ENCODE results near the gene RALGAPB. TPM values are rescaled to one million over a fixed set of nuclear protein-coding genes. Genes with fewer than 3 reads are reported as not detected.

The RALGAPB gene
- polyA plus RNA-seq, 2 of the 4 experiments (the other 2 are of a cell fraction), result 15.1 to 35.9 TPM

DNA sequence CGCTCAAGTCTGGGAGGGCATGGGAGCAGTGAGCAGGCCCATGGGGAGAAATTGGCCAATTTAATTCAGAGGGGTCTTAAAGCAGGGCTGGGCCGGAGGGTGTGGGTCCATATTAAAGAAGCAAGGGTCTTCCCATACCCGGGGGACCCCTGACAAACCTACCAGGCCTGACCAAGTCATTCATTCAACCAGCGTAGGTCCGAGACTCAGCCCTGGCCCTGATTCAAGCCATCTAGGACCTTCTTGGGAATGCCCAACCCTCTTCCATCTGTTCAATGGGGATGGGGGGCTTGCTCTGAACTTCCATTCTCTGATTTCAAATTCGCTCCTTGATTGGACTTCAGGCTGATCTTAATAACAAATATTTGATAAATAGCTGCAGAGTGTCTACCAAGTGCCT lies 115.7 kb downstream of the RALGAPB start:
- WGBS (ENCODE audit: missing lambda C conversion rate), result 63% methylated on average over 6 of the region's 6 CpGs
- ChIA-PET POLR2A (no interaction called here), CTCF (no interaction called here)

GRCh38 chr20:38589351-38589750 lies 116.7 kb downstream of the RALGAPB start:
- Histone ChIP-seq H3K27ac (no peak overlapping the region), H3K4me2 (no peak overlapping the region), H3K4me1 (peaks cover 14% of the 10 kb centered on the region; the same call in 2 of the 3 replicates), H3K4me3 (no peak overlapping the region), H3K9me3 (no peaks in the 10 kb centered on the region)
- FAIRE-seq, result no peak
- WGBS (ENCODE audit: missing lambda C conversion rate), result 75% methylated on average over 4 of the region's 4 CpGs
- TF ChIP-seq TP53 (CRISPR knock-in tag; IDR thresholded peaks at IDR 0.05) (no peak), ZSCAN20 (CRISPR knock-in tag; IDR thresholded peaks at IDR 0.05) (no peak), RFX5 (IDR thresholded peaks at IDR 0.05) (no peak), RCOR1 (IDR thresholded peaks at IDR 0.05; ENCODE audit: low read depth, low read length) (no peak), BHLHE40 (IDR thresholded peaks at IDR 0.05; ENCODE audit: low read depth, low read length) (no peak), KDM1A (IDR thresholded peaks at IDR 0.05; ENCODE audit: low read depth) (no peak), CEBPB (IDR thresholded peaks at IDR 0.05) (no peak), ZNF302 (CRISPR knock-in tag; IDR thresholded peaks at IDR 0.05) (no peak), NFE2L2 (conservative IDR thresholded peaks at IDR 0.05; ENCODE audit: low read length) (no peak), ZC3H11A (IDR thresholded peaks at IDR 0.05) (no peak), EHMT2 (IDR thresholded peaks at IDR 0.05; ENCODE audit: low read depth) (no peak), JUNB (IDR thresholded peaks at IDR 0.05) (no peak), GATA3 (IDR thresholded peaks at IDR 0.05; ENCODE audit: borderline replicate concordance) (no peak)
- TF ChIP-seq, protein P1, sequence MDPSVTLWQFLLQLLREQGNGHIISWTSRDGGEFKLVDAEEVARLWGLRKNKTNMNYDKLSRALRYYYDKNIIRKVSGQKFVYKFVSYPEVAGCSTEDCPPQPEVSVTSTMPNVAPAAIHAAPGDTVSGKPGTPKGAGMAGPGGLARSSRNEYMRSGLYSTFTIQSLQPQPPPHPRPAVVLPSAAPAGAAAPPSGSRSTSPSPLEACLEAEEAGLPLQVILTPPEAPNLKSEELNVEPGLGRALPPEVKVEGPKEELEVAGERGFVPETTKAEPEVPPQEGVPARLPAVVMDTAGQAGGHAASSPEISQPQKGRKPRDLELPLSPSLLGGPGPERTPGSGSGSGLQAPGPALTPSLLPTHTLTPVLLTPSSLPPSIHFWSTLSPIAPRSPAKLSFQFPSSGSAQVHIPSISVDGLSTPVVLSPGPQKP (IDR thresholded peaks at IDR 0.05; ENCODE audit: low read depth, low read length), result no peak
- TF ChIP-seq, protein P2, sequence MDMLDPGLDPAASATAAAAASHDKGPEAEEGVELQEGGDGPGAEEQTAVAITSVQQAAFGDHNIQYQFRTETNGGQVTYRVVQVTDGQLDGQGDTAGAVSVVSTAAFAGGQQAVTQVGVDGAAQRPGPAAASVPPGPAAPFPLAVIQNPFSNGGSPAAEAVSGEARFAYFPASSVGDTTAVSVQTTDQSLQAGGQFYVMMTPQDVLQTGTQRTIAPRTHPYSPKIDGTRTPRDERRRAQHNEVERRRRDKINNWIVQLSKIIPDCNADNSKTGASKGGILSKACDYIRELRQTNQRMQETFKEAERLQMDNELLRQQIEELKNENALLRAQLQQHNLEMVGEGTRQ (IDR thresholded peaks at IDR 0.05), result no peak
- no peak for DNase-seq (ENCODE audit: low read depth in 1 of 2, low spot score in 1 of 2)
- ChIA-PET CTCF (no interaction called here), POLR2A (no interaction called here)
- no peak for ATAC-seq

More for the DNA sequence above, 115.7 kb downstream of the RALGAPB start:
- H3K4me3 ChIP-seq, result no peak overlapping the region
- H3K4me2 ChIP-seq, result no peak overlapping the region
- ATAC-seq (no peak), DNase-seq (ENCODE audit: low read depth in 1 of 2, low spot score in 1 of 2) (no peak), FAIRE-seq (no peak)
- no peak for TF ChIP-seq NFE2L2 (conservative IDR thresholded peaks at IDR 0.05; ENCODE audit: low read length)
- no peaks in the 10 kb centered on the region for H3K9me3 ChIP-seq
- H3K27ac ChIP-seq, result no peak overlapping the region
- H3K4me1 ChIP-seq, result peaks cover 14% of the 10 kb centered on the region; the same call in 2 of the 3 replicates

DNA sequence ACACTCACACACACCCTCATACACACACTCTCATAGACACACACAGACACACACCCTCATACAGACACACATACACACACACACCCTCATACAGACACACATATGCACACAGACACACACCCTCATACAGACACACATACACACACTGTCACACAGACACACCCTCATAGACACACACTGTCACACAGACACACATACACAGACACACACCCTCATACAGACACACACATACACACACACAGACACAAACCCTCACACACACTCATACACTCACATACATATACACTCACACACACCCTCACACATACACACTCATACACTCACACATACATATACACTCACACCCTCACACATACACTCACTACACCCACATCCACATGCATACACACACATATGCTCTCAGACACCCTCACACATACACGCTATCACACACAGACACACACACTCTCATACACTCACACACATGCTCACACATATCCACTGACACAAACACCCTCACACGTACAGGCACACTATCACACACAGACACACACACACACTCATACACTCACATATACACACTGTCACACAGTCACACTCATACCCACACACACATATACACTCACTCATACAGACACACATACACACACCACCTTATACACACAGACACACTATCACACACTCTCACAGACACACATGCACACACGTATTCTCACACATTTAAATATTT lies 117.5 kb downstream of the RALGAPB start:
- no peak for DNase-seq (ENCODE audit: low read depth in 1 of 2, low spot score in 1 of 2)
- 85% methylated on average over 3 of the region's 3 CpGs for WGBS (ENCODE audit: missing lambda C conversion rate)
- Histone ChIP-seq H3K9me3 (no peaks in the 10 kb centered on the region), H3K4me1 (peaks cover 14% of the 10 kb centered on the region; the same call in 2 of the 3 replicates), H3K4me2 (no peak overlapping the region), H3K27ac (no peak overlapping the region), H3K4me3 (no peak overlapping the region)
- ChIA-PET POLR2A (no interaction called here), CTCF (interaction anchor here (0.6 to 2.0 kb wide), 2 partner anchors 21 to 43 kb away, joined by 4 to 7 read pairs; no protein-coding TSS in a partner anchor)
- FAIRE-seq, result no peak
- TF ChIP-seq MYC (IDR thresholded peaks at IDR 0.05; ENCODE audit: borderline replicate concordance, low read length) (no peak), FOSL2 (IDR thresholded peaks at IDR 0.05) (no peak), FOSL2 (CRISPR knock-in tag; IDR thresholded peaks at IDR 0.05) (no peak), RAD21 (conservative IDR thresholded peaks at IDR 0.05 in 1 of 2, IDR thresholded peaks at IDR 0.05 in 1 of 2) (no peak), HOXA7 (CRISPR knock-in tag; IDR thresholded peaks at IDR 0.05) (no peak), EHF (CRISPR knock-in tag; IDR thresholded peaks at IDR 0.05) (no peak), CBX2 (IDR thresholded peaks at IDR 0.05; ENCODE audit: borderline replicate concordance, low read depth) (no peak), RNF2 (IDR thresholded peaks at IDR 0.05; ENCODE audit: borderline replicate concordance, low read depth) (no peak), KDM1A (IDR thresholded peaks at IDR 0.05; ENCODE audit: low read depth) (no peak), SMC3 (IDR thresholded peaks at IDR 0.05) (no peak), EHMT2 (IDR thresholded peaks at IDR 0.05; ENCODE audit: low read depth) (no peak), BHLHE40 (IDR thresholded peaks at IDR 0.05; ENCODE audit: low read depth, low read length) (no peak), MAFK (IDR thresholded peaks at IDR 0.05; ENCODE audit: partially characterized antibody) (no peak), ESRRA (IDR thresholded peaks at IDR 0.05; ENCODE audit: borderline replicate concordance, low read length) (no peak), RARB (CRISPR knock-in tag; IDR thresholded peaks at IDR 0.05) (no peak), CBX8 (IDR thresholded peaks at IDR 0.05) (no peak), CHD2 (IDR thresholded peaks at IDR 0.05; ENCODE audit: low read length, partially characterized antibody) (no peak)
- no peak for ATAC-seq

Data from A549 (cell line).